Adrenal gland (tissue), 12 donors: ENCODE measurements around the gene ADGRA1. TPM values are rescaled to one million over a fixed set of nuclear protein-coding genes. Genes with fewer than 3 reads are reported as not detected.
A peak's percentile ranks its signal among the peaks of the same experiment; 100 is the strongest.

Experiments
- DNase-seq, 7 donors: peaks; one replicate each; pipeline ENCODE4 v3.0.0-alpha.2; 2019 to 2020
- H3K27ac ChIP-seq, 5 donors: fragments of 200-600 bp; sonication (generic) in 4 of 5; 1 replicate in 3 of 5; 2 replicates in 2 of 5; pipeline versions ENCODE4 v1.5.1 to v1.8.0; 2016 to 2020; ENCODE audit warnings: mild to moderate bottlenecking in 1 of 5
- H3K27me3 ChIP-seq: fragments of 200-600 bp; 2 replicates; pipeline ENCODE4 v1.8.0; 2021
- H3K36me3 ChIP-seq, 2 donors: fragments of 200-600 bp; replicated peaks in 1 of 2; 1 replicate in 1 of 2; 2 replicates in 1 of 2; pipeline versions ENCODE4 v1.5.1 to v1.8.0; 2018 to 2022
- H3K4me1 ChIP-seq, 2 donors: fragments of 200-600 bp; replicated peaks in 1 of 2; 1 replicate in 1 of 2; 2 replicates in 1 of 2; pipeline versions ENCODE4 v1.5.1 to v1.8.0; 2018 to 2021
- H3K4me3 ChIP-seq, 4 donors: fragments of 200-600 bp; sonication (generic) in 3 of 4; one replicate each; pipeline ENCODE4 v1.5.1; 2016 to 2018
- H3K9me3 ChIP-seq, 3 donors: fragments of 200-600 bp; sonication (generic) in 1 of 3; replicated peaks in 1 of 3; 1 replicate in 2 of 3; 2 replicates in 1 of 3; pipeline versions ENCODE4 v1.5.1 to v1.8.0; 2016 to 2021
- POLR2A ChIP-seq, 2 donors: fragments of 450-650 bp; IDR thresholded peaks; one replicate each; pipeline ENCODE4 v1.6.1; 2017; ENCODE audit warnings: antibody characterized with exemption in 2 of 2, mild to moderate bottlenecking in 2 of 2, moderate library complexity in 1 of 2
- WGBS, 4 donors: extraction: QIAGEN DNeasy Blood & Tissue Kit in 2 of 4; methylation state at CpG; one replicate each; pipeline versions ENCODE4 v1.1.5 to v1.1.7; 2013 to 2017; 5-methylcytosine and 5-hydroxymethylcytosine counted together
- intact Hi-C, 2 donors: fragments of 100-400 bp; cut with DNase I; formaldehyde crosslinking; loops; one replicate each; pipeline versions ENCODE4 v1.14.1 to v1.15.0; 2022 to 2023
- polyA plus RNA-seq, 3 donors: library from polyadenylated mRNA; stranded (reverse); fragments of 200-250 nt in 2 of 3; fragments of 350-450 nt in 1 of 3; fragmentation: Illumina TruSeq in 1 of 3; extraction: RNeasy Lipid Tissue Mini Kit (QIAGEN cat#74804) in 1 of 3; gene quantifications; one replicate each; pipeline ENCODE4 v1.2.3, GENCODE V29; 2013 to 2014
- total RNA-seq, 9 donors: library from RNA; depleted of rRNA in 4 of 9; stranded (reverse); fragments of >200 nt in 4 of 9; fragments of 120-200 nt in 1 of 9; fragmentation: NEBNext Ultra II Directional in 1 of 9; extraction: Animal tissue kit (Norgen Biotek cat#: 25700) in 1 of 9; gene quantifications; one replicate each; pipeline versions ENCODE4 v1.1.0 to v1.2.4, GENCODE V29; 2013 to 2023
- TF ChIP-seq, protein P1 (sequence below), 6 experiments: fragments of 450-650 bp in 4 of 6; fragments of 200-600 bp in 2 of 6; sonication (generic) in 1 of 6; IDR thresholded peaks; 1 replicate in 5 of 6; 2 replicates in 1 of 6; pipeline versions ENCODE4 v1.5.1 to v1.8.0; 2016 to 2021; ENCODE audit warnings: antibody characterized with exemption in 6 of 6, mild to moderate bottlenecking in 2 of 6, moderate library complexity in 1 of 6
- donor health status: healthy with polysubstance abuse.
- donor health status: Bipolar disorder and iron deficiency.
- donor health status: DM: yes; HTN: yes; CAD: no.
- donor health status: DM: no; HTN: no; CAD: no.
- donor health status: DM: no; HTN: no; CAD: no.
- donor health status: DM: yes; HTN: yes; CAD: no.

The ADGRA1 gene
- total and polyA plus RNA-seq, 12 donors: 0.06 to 8.2 (median 2.7) TPM; not detected in 2

DNA sequence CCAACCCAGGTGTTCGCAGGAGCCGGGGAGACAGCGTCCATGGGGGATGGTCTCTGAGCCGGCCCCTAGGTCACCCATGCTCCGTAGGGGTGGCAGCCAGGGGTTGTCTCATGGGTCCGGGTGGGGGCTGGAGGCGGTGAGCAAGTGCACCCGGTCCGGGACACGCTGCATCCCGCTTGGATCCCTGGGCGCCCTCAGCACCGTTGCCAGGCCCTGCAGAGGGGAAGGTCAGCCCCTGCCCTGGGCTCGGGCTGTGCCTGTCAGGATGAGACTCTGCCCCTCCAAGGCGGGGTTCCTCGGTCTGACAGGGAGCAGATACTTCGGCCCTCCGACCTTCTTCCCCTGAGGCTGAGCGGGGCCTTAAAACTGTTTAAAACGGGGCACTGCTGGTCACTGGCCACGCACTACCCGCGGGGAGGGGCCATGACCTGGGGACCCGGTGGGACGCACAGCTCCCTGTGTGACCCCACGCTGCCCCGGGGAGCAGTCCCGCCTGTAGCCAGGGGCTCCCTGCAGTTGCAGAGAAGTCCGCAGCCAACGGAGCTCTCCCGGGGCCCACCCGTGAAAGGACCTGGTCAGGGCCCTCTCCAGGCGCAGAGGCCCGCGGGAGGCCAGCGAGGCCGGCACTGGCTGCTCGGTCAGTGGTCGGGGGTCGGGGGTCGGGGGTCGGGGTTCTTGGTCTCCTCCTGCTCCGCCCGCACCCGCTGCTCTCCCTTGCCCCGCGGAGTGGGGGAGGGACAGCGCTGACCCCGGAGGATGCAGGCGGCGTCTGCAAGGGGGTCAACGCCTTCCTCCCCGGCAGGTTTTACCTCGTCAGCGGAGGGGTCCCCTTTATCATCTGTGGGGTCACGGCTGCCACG is 38.9 kb downstream of the ADGRA1 start:
- Histone ChIP-seq H3K9me3 (no peaks in the 10 kb centered on the region), H3K4me1 (no peaks in the 10 kb centered on the region), H3K36me3 (no peaks in the 10 kb centered on the region), H3K4me3 (no peak overlapping the region), H3K27ac (no peak overlapping the region), H3K27me3 (peaks cover 12% of the 10 kb centered on the region)
- TF ChIP-seq, protein P1, sequence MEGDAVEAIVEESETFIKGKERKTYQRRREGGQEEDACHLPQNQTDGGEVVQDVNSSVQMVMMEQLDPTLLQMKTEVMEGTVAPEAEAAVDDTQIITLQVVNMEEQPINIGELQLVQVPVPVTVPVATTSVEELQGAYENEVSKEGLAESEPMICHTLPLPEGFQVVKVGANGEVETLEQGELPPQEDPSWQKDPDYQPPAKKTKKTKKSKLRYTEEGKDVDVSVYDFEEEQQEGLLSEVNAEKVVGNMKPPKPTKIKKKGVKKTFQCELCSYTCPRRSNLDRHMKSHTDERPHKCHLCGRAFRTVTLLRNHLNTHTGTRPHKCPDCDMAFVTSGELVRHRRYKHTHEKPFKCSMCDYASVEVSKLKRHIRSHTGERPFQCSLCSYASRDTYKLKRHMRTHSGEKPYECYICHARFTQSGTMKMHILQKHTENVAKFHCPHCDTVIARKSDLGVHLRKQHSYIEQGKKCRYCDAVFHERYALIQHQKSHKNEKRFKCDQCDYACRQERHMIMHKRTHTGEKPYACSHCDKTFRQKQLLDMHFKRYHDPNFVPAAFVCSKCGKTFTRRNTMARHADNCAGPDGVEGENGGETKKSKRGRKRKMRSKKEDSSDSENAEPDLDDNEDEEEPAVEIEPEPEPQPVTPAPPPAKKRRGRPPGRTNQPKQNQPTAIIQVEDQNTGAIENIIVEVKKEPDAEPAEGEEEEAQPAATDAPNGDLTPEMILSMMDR (IDR thresholded peaks at IDR 0.05): no peak
- TF ChIP-seq POLR2A (IDR thresholded peaks at IDR 0.05): no peak
- WGBS, 4 donors: 85 to 95% (median 86%) methylated on average over 7 to 57 of the region's 57 CpGs
- peak in 2 of 7 donors; percentile 9 to 46 for DNase-seq
- intact Hi-C loops: loop anchor here in 1 of 2 donors (5.0 kb wide), 1 partner anchor 184 kb away; the partner anchor contains the start of gene CFAP46

DNA sequence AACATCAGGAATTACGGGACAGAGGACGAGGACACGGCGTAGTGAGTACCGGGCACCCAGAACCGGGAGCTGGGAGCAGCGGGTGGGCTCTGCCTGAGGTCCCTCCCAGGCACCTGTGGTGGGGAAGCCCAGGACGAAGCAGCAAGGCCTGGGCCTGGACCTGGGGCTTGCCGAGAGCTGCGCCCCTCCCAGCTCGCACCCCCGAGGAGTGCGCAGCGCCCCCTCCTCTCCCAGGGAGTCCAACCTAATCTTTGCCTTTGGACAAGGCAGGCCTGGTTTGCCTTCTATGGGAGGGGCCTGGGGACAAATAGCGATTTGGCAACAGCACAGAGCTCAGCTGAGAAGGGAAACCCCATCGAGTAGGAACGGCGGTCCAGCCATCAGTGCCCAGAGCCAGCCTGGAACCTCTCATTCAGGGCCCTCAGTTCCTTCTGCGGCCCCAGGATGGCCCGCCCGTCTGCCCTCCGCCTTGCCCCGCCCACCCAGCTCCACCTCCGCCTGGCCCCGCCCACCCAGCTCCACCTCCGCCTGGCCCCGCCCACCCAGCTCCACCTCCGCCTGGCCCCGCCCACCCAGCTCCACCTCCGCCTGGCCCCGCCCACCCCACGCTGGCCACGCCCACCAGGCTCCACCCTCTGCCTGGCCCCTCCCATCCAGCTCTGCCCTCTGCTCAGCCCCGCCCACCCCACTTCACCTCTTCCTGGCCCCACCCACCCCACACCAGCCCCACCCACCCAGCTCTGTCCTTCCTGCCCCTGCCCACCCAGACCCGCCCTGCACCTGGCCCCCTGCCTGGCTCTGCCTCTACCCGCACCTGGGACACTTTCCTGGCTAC is 39.8 kb downstream of the ADGRA1 start:
- DNase-seq: peak in 2 of 7 donors; percentile 11 to 52
- Histone ChIP-seq H3K9me3 (no peaks in the 10 kb centered on the region), H3K36me3 (no peaks in the 10 kb centered on the region), H3K4me3 (no peak overlapping the region), H3K27me3 (peaks cover 12% of the 10 kb centered on the region), H3K4me1 (no peaks in the 10 kb centered on the region), H3K27ac (no peak overlapping the region)
- TF ChIP-seq POLR2A (IDR thresholded peaks at IDR 0.05): no peak
- TF ChIP-seq, protein P1 (IDR thresholded peaks at IDR 0.05): no peak
- intact Hi-C loops: loop anchor here in 1 of 2 donors (5.0 kb wide), 1 partner anchor 185 kb away; the partner anchor contains the start of gene CFAP46
- WGBS, 4 donors: 78 to 96% (median 84%) methylated on average over 4 to 36 of the region's 36 CpGs

DNA sequence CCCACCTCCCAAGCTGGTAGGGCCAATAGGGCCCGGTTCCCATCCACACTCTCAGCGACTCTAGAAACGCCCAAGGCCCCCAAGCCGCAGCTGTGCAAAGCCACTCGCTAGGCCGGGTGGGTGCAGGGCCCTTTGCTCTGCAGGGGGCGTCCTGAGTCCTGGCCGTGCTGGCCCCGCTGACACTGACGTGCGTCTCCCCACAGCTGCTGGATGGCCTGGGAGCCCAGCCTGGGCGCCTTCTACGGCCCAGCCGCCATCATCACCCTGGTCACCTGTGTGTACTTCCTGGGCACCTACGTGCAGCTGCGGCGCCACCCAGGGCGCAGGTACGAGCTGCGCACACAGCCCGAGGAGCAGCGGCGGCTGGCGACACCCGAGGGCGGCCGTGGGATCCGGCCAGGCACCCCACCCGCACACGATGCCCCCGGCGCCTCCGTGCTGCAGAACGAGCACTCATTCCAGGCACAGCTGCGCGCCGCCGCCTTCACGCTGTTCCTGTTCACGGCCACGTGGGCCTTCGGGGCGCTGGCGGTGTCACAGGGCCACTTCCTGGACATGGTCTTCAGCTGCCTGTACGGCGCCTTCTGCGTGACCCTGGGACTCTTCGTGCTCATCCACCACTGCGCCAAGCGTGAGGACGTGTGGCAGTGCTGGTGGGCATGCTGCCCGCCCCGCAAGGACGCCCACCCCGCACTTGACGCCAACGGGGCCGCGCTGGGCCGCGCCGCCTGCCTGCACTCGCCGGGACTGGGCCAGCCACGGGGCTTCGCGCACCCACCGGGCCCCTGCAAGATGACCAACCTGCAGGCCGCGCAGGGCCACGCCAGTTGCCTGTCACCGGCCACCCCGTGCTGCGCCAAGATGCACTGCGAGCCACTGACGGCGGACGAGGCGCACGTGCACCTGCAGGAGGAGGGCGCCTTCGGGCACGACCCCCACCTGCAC is 40.7 kb downstream of the ADGRA1 start:
- peak in 3 of 7 donors; percentile 4 to 46 (median 8) for DNase-seq
- 93 to 96% (median 95%) methylated on average over 36 to 83 of the region's 83 CpGs for WGBS, 4 donors
- TF ChIP-seq, protein P1 (IDR thresholded peaks at IDR 0.05): no peak
- TF ChIP-seq POLR2A (IDR thresholded peaks at IDR 0.05): no peak
- H3K27me3 ChIP-seq: peaks cover 10% of the 10 kb centered on the region
- intact Hi-C loops: loop anchor here in 1 of 2 donors (5.0 kb wide), 1 partner anchor 186 kb away; the partner anchor contains the start of gene CFAP46
- no peaks in the 10 kb centered on the region for H3K36me3 ChIP-seq
- H3K4me3 ChIP-seq: no peak overlapping the region
- H3K9me3 ChIP-seq: no peaks in the 10 kb centered on the region
- H3K27ac ChIP-seq: no peak overlapping the region
- no peaks in the 10 kb centered on the region for H3K4me1 ChIP-seq
